Endothelial cell of umbilical vein (primary cell): ENCODE measurements around the gene ZNF37A. TPM values are rescaled to one million over a fixed set of nuclear protein-coding genes. Genes with fewer than 3 reads are reported as not detected.

Source experiments
- BruUV-seq: library from RNA; stranded (reverse); fragments of 400-500 nt; replicated peaks from 2 replicates; lab custom pipeline; 2021; lab: Mats Ljungman, UMichigan
- CTCF ChIA-PET: fragments of 300-600, 350-600 bp; sonication (Branson Sonifier 250); formaldehyde crosslinking; loops from one replicate; lab custom pipeline; 2021; ENCODE audit warnings: antibody characterized with exemption, inconsistent platforms; lab: Charles Lee
- POLR2A ChIA-PET: fragments of 300-600, 350-600 bp; sonication (Branson Sonifier 250); formaldehyde crosslinking; loops from one replicate; lab custom pipeline; 2021; ENCODE audit warnings: antibody characterized with exemption, inconsistent platforms; lab: Charles Lee
- DNase-seq: peaks from one replicate; pipeline ENCODE4 v3.0.0-alpha.2; 2011; ENCODE audit warnings: low read depth, low spot score
- FAIRE-seq: peaks from 2 replicates; lab custom pipeline; 2011; peaks lifted over from hg19 to GRCh38; lab: Jason Lieb, UNC
- H2AFZ ChIP-seq: 2 replicates; pipeline ENCODE4 v1.6.0; 2012; ENCODE audit warnings: low read depth, low read length, control low read depth, inconsistent platforms
- H3K27ac ChIP-seq: 2 replicates; pipeline ENCODE4 v1.5.1; 2011; ENCODE audit warnings: low read depth, mild to moderate bottlenecking, control low read depth, low read length, moderate library complexity; ENCODE audit not compliant: insufficient read depth
- H3K27me3 ChIP-seq, 2 experiments: 2 replicates each; pipeline versions ENCODE4 v1.6.0 to v1.6.1; 2011; ENCODE audit warnings: low read length in 2 of 2, mixed read lengths in 1 of 2; ENCODE audit not compliant: control insufficient read depth in 2 of 2, insufficient read depth in 2 of 2
- H3K36me3 ChIP-seq, 2 experiments: 2 replicates in 1 of 2; 3 replicates in 1 of 2; pipeline ENCODE4 v1.5.1; 2011; ENCODE audit warnings: low read length in 2 of 2, mild to moderate bottlenecking in 1 of 2, moderate library complexity in 1 of 2; ENCODE audit not compliant: control insufficient read depth in 2 of 2, insufficient read depth in 2 of 2; ENCODE audit errors: extremely low read depth in 1 of 2
- H3K4me1 ChIP-seq: 3 replicates; pipeline ENCODE4 v1.5.1; 2011; ENCODE audit warnings: mild to moderate bottlenecking, low read length; ENCODE audit not compliant: control insufficient read depth, insufficient read depth; ENCODE audit errors: extremely low read depth
- H3K4me2 ChIP-seq: 2 replicates; pipeline ENCODE4 v1.6.1; 2011; ENCODE audit warnings: low read length, control low read depth, mixed read lengths; ENCODE audit not compliant: insufficient read depth
- H3K4me3 ChIP-seq, 3 experiments: fragments of 200-600 bp in 1 of 3; sonication (generic), shearing (Covaris generic) in 1 of 3; replicated peaks in 1 of 3; 2 replicates each; pipeline ENCODE4 v1.5.1; 2011 to 2016; ENCODE audit warnings: control low read depth in 3 of 3, low read length in 3 of 3, mild to moderate bottlenecking in 2 of 3, inconsistent platforms in 1 of 3, low read depth in 1 of 3, moderate library complexity in 1 of 3; ENCODE audit not compliant: insufficient read depth in 1 of 3
- H3K79me2 ChIP-seq: 2 replicates; pipeline ENCODE4 v1.6.0; 2012; ENCODE audit warnings: low read length, inconsistent platforms; ENCODE audit not compliant: control insufficient read depth, insufficient read depth
- H3K9ac ChIP-seq: replicated peaks from 2 replicates; pipeline ENCODE3; 2011; ENCODE audit warnings: low read length, control low read depth; ENCODE audit not compliant: insufficient read depth; ENCODE audit errors: extremely low read depth
- H3K9me1 ChIP-seq: replicated peaks from 3 replicates; pipeline ENCODE4 v1.6.0; 2011; ENCODE audit warnings: mild to moderate bottlenecking, low read length; ENCODE audit not compliant: control insufficient read depth, insufficient read depth; ENCODE audit errors: extremely low read depth
- H3K9me3 ChIP-seq: replicated peaks from 2 replicates; pipeline ENCODE4 v1.5.1; 2012; ENCODE audit warnings: low read length, inconsistent platforms; ENCODE audit not compliant: control insufficient read depth, insufficient read depth
- H4K20me1 ChIP-seq: replicated peaks from 2 replicates; pipeline ENCODE3; 2011; ENCODE audit warnings: mild to moderate bottlenecking, low read length; ENCODE audit not compliant: control insufficient read depth, insufficient read depth; ENCODE audit errors: extremely low read depth
- CTCF ChIP-seq, 2 donors: IDR thresholded peaks; 1 replicate in 1 of 2; 2 replicates in 1 of 2; pipeline ENCODE4 v1.5.1; 2011; ENCODE audit warnings: low read length in 2 of 2, mild to moderate bottlenecking in 2 of 2, moderate library complexity in 2 of 2, control low read depth in 1 of 2, inconsistent platforms in 1 of 2, low read depth in 1 of 2; ENCODE audit not compliant: insufficient read depth in 1 of 2; ENCODE audit errors: extremely low read depth in 1 of 2
- EZH2 ChIP-seq: IDR thresholded peaks from 2 replicates; pipeline ENCODE4 v1.6.1; 2012; ENCODE audit warnings: borderline replicate concordance, low read depth, mild to moderate bottlenecking, moderate library complexity, low read length, inconsistent platforms; ENCODE audit not compliant: severe bottlenecking
- FOS ChIP-seq: IDR thresholded peaks from 2 replicates; pipeline ENCODE4 v1.6.1; 2011; ENCODE audit warnings: mild to moderate bottlenecking, low read length, moderate library complexity, borderline replicate concordance; ENCODE audit not compliant: insufficient read depth
- GATA2 ChIP-seq: IDR thresholded peaks from 2 replicates; pipeline ENCODE4 v1.7.0; 2011; ENCODE audit warnings: low read depth, mild to moderate bottlenecking, moderate library complexity, mixed read lengths, low read length; ENCODE audit not compliant: insufficient read length, insufficient read depth
- JUN ChIP-seq: IDR thresholded peaks from 2 replicates; pipeline ENCODE4 v1.6.1; 2011; ENCODE audit warnings: borderline replicate concordance, low read depth; ENCODE audit not compliant: insufficient read length, insufficient read depth
- MAX ChIP-seq: IDR thresholded peaks from 2 replicates; pipeline ENCODE4 v1.6.1; 2011; ENCODE audit not compliant: insufficient read depth, insufficient read length
- MYC ChIP-seq: IDR thresholded peaks from one replicate; pipeline ENCODE4 v1.6.1; 2011; ENCODE audit warnings: mild to moderate bottlenecking, low read depth, low read length
- POLR2A ChIP-seq: IDR thresholded peaks from 2 replicates; pipeline ENCODE4 v1.6.1; 2012; ENCODE audit warnings: low read depth, mild to moderate bottlenecking, control low read depth, low read length
- POLR2AphosphoS5 ChIP-seq: IDR thresholded peaks from 2 replicates; pipeline ENCODE4 v1.6.1; 2012; ENCODE audit warnings: low read depth, mild to moderate bottlenecking, control low read depth, low read length, moderate library complexity; ENCODE audit not compliant: insufficient read depth
- dilution Hi-C: fragments of 300-500 bp; cut with MboI; formaldehyde crosslinking; loops from one replicate; pipeline ENCODE4 v1.15.0; 2019; ENCODE audit warnings: low sequenced_read_pairs; ENCODE audit not compliant: extremely low pct_ligation_motif_present
- intact Hi-C: fragments of 100-400 bp; cut with micrococcal nuclease; formaldehyde crosslinking; loops from one replicate; pipeline ENCODE4 v1.10.0; 2022
- polyA plus RNA-seq, 4 experiments: library from polyadenylated mRNA; depleted of rRNA in 3 of 4; stranded (reverse) in 3 of 4; unstranded in 1 of 4; fragments of >200 nt; gene quantifications; 2 replicates each; pipeline versions ENCODE4 v1.2.1 to v1.2.3, GENCODE V29; 2011 to 2012; ENCODE audit warnings: missing spikeins in 1 of 4
- total RNA-seq: library from RNA; stranded (reverse); gene quantifications from 2 replicates; pipeline ENCODE4 v1.2.3, GENCODE V29; 2021

Gene ZNF37A
- total and polyA plus RNA-seq, 2 donors (not counting 3 experiments of a cell fraction or from before 2014, with no cell fraction given): 3.4 to 14.5 TPM

GRCh38 chr10:38094927-38095574 lies 914 bp downstream of the ZNF37A start:
- Histone ChIP-seq H3K4me2 (peak overlapping the region; percentile 45), H2AFZ (peak overlapping the region; percentile 46), H3K27ac (no peak overlapping the region), H3K9ac (peak overlapping the region; percentile 67), H4K20me1 (no peaks in the 10 kb centered on the region), H3K79me2 (peaks cover 4% of the 10 kb centered on the region), H3K4me3 (peak overlapping the region; percentile 29 to 65 (median 45)), H3K9me1 (no peaks in the 10 kb centered on the region), H3K4me1 (no peaks in the 10 kb centered on the region), H3K27me3 (no peaks in the 10 kb centered on the region), H3K36me3 (peaks cover 0 to 5% of the 10 kb centered on the region in 2 experiments), H3K9me3 (no peaks in the 10 kb centered on the region)
- FAIRE-seq: no peak
- TF ChIP-seq MYC (no peak), EZH2 (no peak), POLR2A (no peak), JUN (no peak), GATA2 (no peak), MAX (no peak), FOS (no peak), POLR2AphosphoS5 (no peak), CTCF (IDR thresholded peaks at IDR 0.05; ENCODE audit: extremely low read depth in 1 of 2, insufficient read depth in 1 of 2, low read depth in 1 of 2, low read length in 2 of 2) (no peak)
- intact Hi-C loops (loop anchor here (1.0 to 2.0 kb wide), 3 partner anchors 85 to 238 kb away; partner anchors contain the start of genes ZNF248, ZNF25 and ZNF33A), dilution Hi-C loops (no loop called here)
- no peak for DNase-seq
- ChIA-PET POLR2A (no interaction called here), CTCF (interaction anchor here (1.2 to 2.7 kb wide), 2 partner anchors 32 to 118 kb away, joined by 3 to 15 read pairs; partner anchors contain the start of gene ZNF25)
- BruUV-seq: no TSS peak
